Chondrocyte (in vitro differentiated cells): Measurements from ENCODE around the gene SLC22A6. TPM values are rescaled to one million over a fixed set of nuclear protein-coding genes. Genes with fewer than 3 reads are reported as not detected.

Source experiments
- DNase-seq: peaks from one replicate; pipeline ENCODE4 v3.0.0; 2021; ENCODE audit warnings: mixed read lengths, low spot score
- H3K27ac Mint-ChIP-seq: one replicate; pipeline ENCODE4 v1.8.0; 2021; ENCODE audit warnings: mild to moderate bottlenecking, moderate library complexity, mixed read lengths; ENCODE audit not compliant: unreplicated experiment
- H3K27me3 Mint-ChIP-seq: 2 replicates; pipeline ENCODE4 v1.8.0; 2021; ENCODE audit warnings: low read depth, mixed read lengths
- H3K36me3 Mint-ChIP-seq: 2 replicates; pipeline ENCODE4 v1.8.0; 2021; ENCODE audit warnings: low read depth, mixed read lengths
- H3K4me1 Mint-ChIP-seq: 2 replicates; pipeline ENCODE4 v1.8.0; 2021; ENCODE audit warnings: low read depth, mild to moderate bottlenecking, mixed read lengths
- H3K4me3 Mint-ChIP-seq: one replicate; pipeline ENCODE4 v1.8.0; 2021; ENCODE audit warnings: mild to moderate bottlenecking, moderate library complexity, mixed read lengths; ENCODE audit not compliant: unreplicated experiment
- H3K9me3 Mint-ChIP-seq: 2 replicates; pipeline ENCODE4 v1.8.0; 2021; ENCODE audit warnings: low read depth, mixed read lengths
- CTCF ChIP-seq: fragments of 200-600 bp; sonication (generic); IDR thresholded peaks from 2 replicates; pipeline ENCODE4 v1.5.0; 2021; ENCODE audit warnings: antibody characterized with exemption, mild to moderate bottlenecking, moderate library complexity
- total RNA-seq: library from RNA; stranded (reverse); gene quantifications from 3 replicates; pipeline ENCODE4 v1.2.1, GENCODE V29; 2021

SLC22A6 gene
- total RNA-seq, 1 donor from 2014 or later, result not detected

GRCh38 chr11:62999649-63000048, 14.9 kb upstream of the SLC22A6 start:
- H3K9me3 Mint-ChIP-seq, result no peaks in the 10 kb centered on the region
- no peak for TF ChIP-seq CTCF
- H3K36me3 Mint-ChIP-seq, result peaks cover 3% of the 10 kb centered on the region
- no peak for DNase-seq
- no peak overlapping the region for H3K27ac Mint-ChIP-seq
- H3K27me3 Mint-ChIP-seq, result peaks cover 49% of the 10 kb centered on the region
- H3K4me1 Mint-ChIP-seq, result no peaks in the 10 kb centered on the region
- no peak overlapping the region for H3K4me3 Mint-ChIP-seq

DNA sequence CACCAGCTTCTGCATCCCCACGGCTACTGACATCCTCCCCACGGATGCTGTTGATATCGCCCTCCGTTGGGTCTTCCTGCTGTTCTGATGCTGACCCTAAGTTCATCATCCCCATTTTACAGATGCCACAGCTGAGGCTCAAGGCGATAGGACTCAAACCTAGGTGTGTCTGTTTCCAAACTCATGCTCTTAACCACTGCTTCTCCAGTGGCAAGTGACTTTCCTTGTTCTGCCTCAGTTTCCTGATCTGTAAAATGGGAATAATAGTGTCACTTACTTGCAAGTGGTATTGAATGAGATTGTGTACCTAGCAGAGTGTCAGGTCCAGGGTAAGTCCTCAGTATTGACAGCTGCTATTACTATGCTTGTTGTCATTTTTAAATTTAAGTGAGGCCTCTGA, 14.4 kb upstream of the SLC22A6 start:
- no peaks in the 10 kb centered on the region for H3K4me1 Mint-ChIP-seq
- no peaks in the 10 kb centered on the region for H3K36me3 Mint-ChIP-seq
- no peak for TF ChIP-seq CTCF
- no peak overlapping the region for H3K27ac Mint-ChIP-seq
- no peak overlapping the region for H3K4me3 Mint-ChIP-seq
- H3K9me3 Mint-ChIP-seq, result no peaks in the 10 kb centered on the region
- peaks cover 45% of the 10 kb centered on the region for H3K27me3 Mint-ChIP-seq
- DNase-seq, result no peak

DNA sequence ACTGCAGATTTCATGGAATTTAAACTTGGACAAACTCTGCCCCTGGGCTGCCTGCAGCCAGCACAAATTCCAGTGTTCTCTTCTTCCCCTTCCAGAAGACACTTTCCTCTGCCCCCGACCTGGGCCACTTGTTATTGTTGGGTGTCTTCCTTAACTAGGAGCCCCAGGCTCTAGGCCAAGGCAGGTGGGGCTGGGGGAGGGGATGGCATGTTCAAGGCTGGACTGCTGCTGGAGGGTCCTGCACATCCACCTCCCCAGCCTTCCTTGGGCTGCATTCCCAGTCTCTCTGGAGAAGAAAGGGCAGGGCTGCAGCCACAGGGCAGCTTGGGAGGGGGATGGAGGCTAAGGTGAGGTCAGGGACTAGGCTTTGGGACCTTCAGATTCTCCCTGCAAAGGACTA, 11.5 kb upstream of the SLC22A6 start:
- H3K27ac Mint-ChIP-seq, result no peak overlapping the region
- no peaks in the 10 kb centered on the region for H3K9me3 Mint-ChIP-seq
- TF ChIP-seq CTCF, result no peak
- H3K4me1 Mint-ChIP-seq, result no peaks in the 10 kb centered on the region
- peaks cover 51% of the 10 kb centered on the region for H3K27me3 Mint-ChIP-seq
- DNase-seq, result no peak
- H3K4me3 Mint-ChIP-seq, result no peak overlapping the region
- no peaks in the 10 kb centered on the region for H3K36me3 Mint-ChIP-seq

DNA sequence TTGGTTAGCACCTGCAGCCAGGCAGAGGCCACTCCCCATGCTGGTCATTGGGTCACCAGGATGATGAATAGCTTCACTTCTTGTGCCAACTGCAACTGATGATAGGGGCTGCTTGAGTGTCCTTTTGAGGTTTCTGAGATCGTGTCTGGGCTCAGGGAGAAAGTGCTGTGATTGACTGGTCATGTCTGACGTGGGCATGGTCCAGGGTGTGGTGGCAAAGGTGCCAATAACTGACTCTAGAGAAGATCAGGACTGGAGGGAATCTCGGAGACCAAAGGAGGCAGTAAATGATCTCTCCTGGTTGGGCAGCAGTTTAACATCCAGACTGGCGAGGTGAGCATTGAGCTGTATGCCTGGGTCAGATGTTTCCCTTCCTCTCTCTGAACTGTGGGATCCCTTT, 10.0 kb upstream of the SLC22A6 start:
- no peak for TF ChIP-seq CTCF
- no peak for DNase-seq
- Mint-ChIP-seq H3K4me3 (no peak overlapping the region), H3K36me3 (no peaks in the 10 kb centered on the region), H3K27me3 (peaks cover 48% of the 10 kb centered on the region), H3K9me3 (no peaks in the 10 kb centered on the region), H3K4me1 (no peaks in the 10 kb centered on the region), H3K27ac (no peak overlapping the region)

DNA sequence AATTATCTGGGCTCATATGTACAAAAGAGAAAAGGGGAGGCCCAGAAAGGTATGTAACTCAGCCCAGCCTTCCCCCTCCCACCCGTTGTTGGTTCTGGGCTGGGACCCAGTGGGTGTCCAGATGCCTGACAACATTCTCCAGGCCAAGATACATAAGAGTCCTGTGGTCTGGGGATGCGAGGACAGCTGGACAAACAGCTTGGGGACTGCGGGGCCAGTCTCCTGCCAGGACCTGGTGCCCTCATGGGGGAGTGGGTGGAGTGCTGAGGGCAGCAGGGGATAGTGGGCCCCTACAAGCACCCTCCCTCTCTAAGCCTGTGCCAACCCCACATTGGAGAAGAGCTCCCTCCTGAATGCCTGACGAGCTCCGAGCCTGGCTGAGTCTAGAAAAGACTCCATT, 3.5 kb upstream of the SLC22A6 start:
- no peaks in the 10 kb centered on the region for H3K4me1 Mint-ChIP-seq
- TF ChIP-seq CTCF, result no peak
- no peak overlapping the region for H3K27ac Mint-ChIP-seq
- no peak for DNase-seq
- H3K27me3 Mint-ChIP-seq, result peaks cover 58% of the 10 kb centered on the region
- no peaks in the 10 kb centered on the region for H3K9me3 Mint-ChIP-seq
- H3K36me3 Mint-ChIP-seq, result no peaks in the 10 kb centered on the region
- H3K4me3 Mint-ChIP-seq, result no peak overlapping the region
